Upper lobe of left lung (tissue), 4 donors: Measurements from ENCODE around the gene ALDH16A1.

Experiments
- EP300 ChIP-seq, 4 donors: sonication (generic); formaldehyde crosslinking; IDR thresholded peaks; one replicate each; pipeline ENCODE4 v1.5.1; 2017; ENCODE audit warnings: antibody characterized with exemption in 4 of 4, control low read depth in 2 of 4
- POLR2A ChIP-seq, 4 donors: fragments of 450-650 bp; IDR thresholded peaks; one replicate each; pipeline ENCODE4 v1.5.1; 2016 to 2017; ENCODE audit warnings: antibody characterized with exemption in 4 of 4, mild to moderate bottlenecking in 2 of 4
- POLR2AphosphoS5 ChIP-seq, 2 donors: sonication (generic); formaldehyde crosslinking; IDR thresholded peaks; one replicate each; pipeline ENCODE4 v1.5.1; 2017; ENCODE audit warnings: antibody characterized with exemption in 2 of 2
- TF ChIP-seq, protein P1 (sequence below), 6 experiments: fragments of 450-650 bp in 4 of 6; fragments of 200-600 bp in 2 of 6; sonication (generic) in 2 of 6; IDR thresholded peaks; one replicate each; pipeline ENCODE4 v1.5.1; 2016 to 2019; ENCODE audit warnings: antibody characterized with exemption in 6 of 6

DNA sequence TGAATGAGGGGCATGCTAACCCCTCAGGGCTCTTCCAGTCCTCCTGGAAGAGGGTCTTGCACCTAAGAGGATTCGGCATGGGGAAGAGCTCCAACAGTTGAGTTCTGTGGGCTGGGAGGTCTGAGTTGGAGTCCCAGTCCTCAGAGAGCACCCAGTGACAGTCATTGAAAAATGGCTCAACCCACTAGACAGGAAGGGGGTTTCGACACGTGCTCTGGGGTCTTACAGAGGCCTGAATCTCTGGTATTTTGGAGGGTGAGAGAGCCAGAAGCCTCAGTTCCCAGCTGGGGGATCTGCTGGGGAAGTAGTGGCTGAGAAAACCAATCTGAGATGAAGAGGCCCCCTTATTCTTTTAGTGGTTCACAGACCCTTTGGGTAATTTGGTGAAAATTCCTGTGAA lies 38.8 kb upstream of the ALDH16A1 start:
- TF ChIP-seq, protein P1, sequence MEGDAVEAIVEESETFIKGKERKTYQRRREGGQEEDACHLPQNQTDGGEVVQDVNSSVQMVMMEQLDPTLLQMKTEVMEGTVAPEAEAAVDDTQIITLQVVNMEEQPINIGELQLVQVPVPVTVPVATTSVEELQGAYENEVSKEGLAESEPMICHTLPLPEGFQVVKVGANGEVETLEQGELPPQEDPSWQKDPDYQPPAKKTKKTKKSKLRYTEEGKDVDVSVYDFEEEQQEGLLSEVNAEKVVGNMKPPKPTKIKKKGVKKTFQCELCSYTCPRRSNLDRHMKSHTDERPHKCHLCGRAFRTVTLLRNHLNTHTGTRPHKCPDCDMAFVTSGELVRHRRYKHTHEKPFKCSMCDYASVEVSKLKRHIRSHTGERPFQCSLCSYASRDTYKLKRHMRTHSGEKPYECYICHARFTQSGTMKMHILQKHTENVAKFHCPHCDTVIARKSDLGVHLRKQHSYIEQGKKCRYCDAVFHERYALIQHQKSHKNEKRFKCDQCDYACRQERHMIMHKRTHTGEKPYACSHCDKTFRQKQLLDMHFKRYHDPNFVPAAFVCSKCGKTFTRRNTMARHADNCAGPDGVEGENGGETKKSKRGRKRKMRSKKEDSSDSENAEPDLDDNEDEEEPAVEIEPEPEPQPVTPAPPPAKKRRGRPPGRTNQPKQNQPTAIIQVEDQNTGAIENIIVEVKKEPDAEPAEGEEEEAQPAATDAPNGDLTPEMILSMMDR (IDR thresholded peaks at IDR 0.05), result no peak
- TF ChIP-seq EP300 (IDR thresholded peaks at IDR 0.05), result no peak
- TF ChIP-seq POLR2A (IDR thresholded peaks at IDR 0.05), result no peak
- no peak for TF ChIP-seq POLR2AphosphoS5 (IDR thresholded peaks at IDR 0.05)
